ENCODE data around the gene GPC5.

DNA sequence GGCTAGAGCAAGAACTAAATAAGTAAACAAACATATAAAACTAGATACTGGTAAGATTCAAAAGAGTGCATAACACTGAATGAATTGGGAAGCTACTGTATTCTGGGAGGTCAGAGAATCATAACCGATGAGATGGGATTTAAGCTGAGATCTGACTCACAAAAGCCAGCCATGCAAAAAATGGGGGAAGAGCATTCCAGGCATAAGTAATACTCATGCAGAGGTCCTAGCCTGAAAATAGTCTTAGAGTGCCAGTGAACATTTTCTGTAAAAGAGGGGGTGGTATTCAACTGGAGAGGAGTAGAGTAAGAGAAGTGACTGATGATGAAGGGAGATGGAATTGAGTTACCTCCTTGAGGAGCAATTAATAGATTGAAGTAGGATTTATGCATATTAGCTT is 956.2 kb downstream of the GPC5 start:
- TF ChIP-seq POLR2A (IDR thresholded peaks at IDR 0.05), result no peak
- TF ChIP-seq, protein P1, sequence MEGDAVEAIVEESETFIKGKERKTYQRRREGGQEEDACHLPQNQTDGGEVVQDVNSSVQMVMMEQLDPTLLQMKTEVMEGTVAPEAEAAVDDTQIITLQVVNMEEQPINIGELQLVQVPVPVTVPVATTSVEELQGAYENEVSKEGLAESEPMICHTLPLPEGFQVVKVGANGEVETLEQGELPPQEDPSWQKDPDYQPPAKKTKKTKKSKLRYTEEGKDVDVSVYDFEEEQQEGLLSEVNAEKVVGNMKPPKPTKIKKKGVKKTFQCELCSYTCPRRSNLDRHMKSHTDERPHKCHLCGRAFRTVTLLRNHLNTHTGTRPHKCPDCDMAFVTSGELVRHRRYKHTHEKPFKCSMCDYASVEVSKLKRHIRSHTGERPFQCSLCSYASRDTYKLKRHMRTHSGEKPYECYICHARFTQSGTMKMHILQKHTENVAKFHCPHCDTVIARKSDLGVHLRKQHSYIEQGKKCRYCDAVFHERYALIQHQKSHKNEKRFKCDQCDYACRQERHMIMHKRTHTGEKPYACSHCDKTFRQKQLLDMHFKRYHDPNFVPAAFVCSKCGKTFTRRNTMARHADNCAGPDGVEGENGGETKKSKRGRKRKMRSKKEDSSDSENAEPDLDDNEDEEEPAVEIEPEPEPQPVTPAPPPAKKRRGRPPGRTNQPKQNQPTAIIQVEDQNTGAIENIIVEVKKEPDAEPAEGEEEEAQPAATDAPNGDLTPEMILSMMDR (IDR thresholded peaks at IDR 0.05), result no peak

Measured in uterus (tissue), 2 donors.